ENCODE data around the gene GFPT1.

- TF ChIP-seq, protein P1, sequence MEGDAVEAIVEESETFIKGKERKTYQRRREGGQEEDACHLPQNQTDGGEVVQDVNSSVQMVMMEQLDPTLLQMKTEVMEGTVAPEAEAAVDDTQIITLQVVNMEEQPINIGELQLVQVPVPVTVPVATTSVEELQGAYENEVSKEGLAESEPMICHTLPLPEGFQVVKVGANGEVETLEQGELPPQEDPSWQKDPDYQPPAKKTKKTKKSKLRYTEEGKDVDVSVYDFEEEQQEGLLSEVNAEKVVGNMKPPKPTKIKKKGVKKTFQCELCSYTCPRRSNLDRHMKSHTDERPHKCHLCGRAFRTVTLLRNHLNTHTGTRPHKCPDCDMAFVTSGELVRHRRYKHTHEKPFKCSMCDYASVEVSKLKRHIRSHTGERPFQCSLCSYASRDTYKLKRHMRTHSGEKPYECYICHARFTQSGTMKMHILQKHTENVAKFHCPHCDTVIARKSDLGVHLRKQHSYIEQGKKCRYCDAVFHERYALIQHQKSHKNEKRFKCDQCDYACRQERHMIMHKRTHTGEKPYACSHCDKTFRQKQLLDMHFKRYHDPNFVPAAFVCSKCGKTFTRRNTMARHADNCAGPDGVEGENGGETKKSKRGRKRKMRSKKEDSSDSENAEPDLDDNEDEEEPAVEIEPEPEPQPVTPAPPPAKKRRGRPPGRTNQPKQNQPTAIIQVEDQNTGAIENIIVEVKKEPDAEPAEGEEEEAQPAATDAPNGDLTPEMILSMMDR (IDR thresholded peaks at IDR 0.05; ENCODE audit: insufficient read depth, low read length, poor library complexity, severe bottlenecking): no peak
- no peak for TF ChIP-seq EZH2phosphoT487 (conservative IDR thresholded peaks at IDR 0.05; ENCODE audit: low read length)
These were observed 3.4 kb upstream of the GFPT1 start for GRCh38 chr2:69390471-69390870.

Data from SU-DHL-6 (cell line).